GM10266 (cell line): ENCODE results near the gene DUSP28.
"Not testable (repeated sequence)": the region's sequence is repeated elsewhere in the genome, so short reads cannot be mapped to it uniquely, and the experiment has no call there.

Experiments used
- DNase-seq: peaks from one replicate; pipeline ENCODE4 v3.0.0; 2012; ENCODE audit errors: extremely low spot score
- TF ChIP-seq, protein P1 (sequence below): IDR thresholded peaks from 2 replicates; pipeline ENCODE4 v1.5.1; 2012; ENCODE audit warnings: mild to moderate bottlenecking, low read depth; ENCODE audit not compliant: control insufficient read depth, insufficient read depth; ENCODE audit errors: missing control alignments

Gene DUSP28

DNA sequence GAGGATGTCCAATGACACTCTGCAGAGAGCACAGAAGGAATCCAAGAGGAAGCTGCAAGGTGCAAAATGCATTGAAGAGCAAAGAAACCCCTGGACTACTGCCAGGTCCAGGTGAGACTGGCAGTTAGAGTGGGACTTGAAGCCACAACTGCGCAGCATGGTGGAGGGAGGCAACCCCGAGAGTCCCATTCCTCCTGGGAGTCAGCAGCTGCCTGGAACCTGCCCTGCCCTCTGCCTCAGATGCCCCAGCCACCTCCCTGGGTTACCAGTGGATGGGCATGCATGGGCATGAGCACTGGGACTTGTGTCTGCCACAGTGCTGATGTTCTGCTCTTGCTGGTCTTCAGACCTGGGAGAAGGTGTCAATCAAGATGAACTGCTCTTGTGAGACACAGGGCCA is 45.5 kb upstream of the DUSP28 start:
- DNase-seq: no peak
- TF ChIP-seq, protein P1, sequence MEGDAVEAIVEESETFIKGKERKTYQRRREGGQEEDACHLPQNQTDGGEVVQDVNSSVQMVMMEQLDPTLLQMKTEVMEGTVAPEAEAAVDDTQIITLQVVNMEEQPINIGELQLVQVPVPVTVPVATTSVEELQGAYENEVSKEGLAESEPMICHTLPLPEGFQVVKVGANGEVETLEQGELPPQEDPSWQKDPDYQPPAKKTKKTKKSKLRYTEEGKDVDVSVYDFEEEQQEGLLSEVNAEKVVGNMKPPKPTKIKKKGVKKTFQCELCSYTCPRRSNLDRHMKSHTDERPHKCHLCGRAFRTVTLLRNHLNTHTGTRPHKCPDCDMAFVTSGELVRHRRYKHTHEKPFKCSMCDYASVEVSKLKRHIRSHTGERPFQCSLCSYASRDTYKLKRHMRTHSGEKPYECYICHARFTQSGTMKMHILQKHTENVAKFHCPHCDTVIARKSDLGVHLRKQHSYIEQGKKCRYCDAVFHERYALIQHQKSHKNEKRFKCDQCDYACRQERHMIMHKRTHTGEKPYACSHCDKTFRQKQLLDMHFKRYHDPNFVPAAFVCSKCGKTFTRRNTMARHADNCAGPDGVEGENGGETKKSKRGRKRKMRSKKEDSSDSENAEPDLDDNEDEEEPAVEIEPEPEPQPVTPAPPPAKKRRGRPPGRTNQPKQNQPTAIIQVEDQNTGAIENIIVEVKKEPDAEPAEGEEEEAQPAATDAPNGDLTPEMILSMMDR: no peak

DNA sequence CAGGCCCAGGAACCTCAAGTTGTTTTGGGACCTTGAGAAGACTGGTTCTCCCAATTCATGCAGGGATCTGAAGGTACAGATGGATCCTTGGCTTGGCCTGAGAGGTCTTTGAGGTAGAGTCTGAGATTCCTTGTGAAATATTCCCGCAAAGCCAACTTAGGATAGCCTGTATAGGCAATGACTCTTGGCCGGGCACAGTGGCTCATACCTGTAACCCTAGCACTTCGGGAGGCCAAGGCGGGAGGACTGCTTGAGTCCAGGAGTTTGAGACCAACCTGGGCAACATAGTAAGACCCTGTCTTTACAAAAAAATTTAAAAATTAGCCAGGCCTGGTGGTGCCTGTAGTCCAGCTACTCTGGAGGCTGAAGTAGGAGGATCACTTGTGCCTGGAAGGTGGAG is 42.8 kb upstream of the DUSP28 start:
- no peak for DNase-seq

DNA sequence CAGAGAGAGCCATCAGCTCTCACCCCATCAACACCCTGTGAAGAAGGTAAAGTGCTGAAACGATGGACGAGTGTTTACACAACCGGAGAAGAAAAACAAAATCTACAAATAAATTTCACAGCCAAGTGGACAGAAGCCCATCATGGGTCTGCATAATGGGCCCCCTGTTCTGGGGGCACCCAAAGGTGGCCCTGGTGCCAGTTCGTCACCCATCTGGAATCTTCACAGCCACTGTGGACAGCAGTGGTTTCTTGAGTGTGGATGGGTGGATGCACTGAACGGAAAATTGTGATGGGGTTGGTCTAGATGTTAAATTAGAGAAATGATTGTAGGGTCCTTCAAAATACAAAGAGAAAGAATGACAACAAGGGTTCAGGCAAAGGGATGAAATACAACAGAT is 41.2 kb upstream of the DUSP28 start:
- no peak for DNase-seq
- TF ChIP-seq, protein P1: no peak

More for the DNA sequence above, 42.8 kb upstream of the DUSP28 start:
- TF ChIP-seq, protein P1: no peak

DNA sequence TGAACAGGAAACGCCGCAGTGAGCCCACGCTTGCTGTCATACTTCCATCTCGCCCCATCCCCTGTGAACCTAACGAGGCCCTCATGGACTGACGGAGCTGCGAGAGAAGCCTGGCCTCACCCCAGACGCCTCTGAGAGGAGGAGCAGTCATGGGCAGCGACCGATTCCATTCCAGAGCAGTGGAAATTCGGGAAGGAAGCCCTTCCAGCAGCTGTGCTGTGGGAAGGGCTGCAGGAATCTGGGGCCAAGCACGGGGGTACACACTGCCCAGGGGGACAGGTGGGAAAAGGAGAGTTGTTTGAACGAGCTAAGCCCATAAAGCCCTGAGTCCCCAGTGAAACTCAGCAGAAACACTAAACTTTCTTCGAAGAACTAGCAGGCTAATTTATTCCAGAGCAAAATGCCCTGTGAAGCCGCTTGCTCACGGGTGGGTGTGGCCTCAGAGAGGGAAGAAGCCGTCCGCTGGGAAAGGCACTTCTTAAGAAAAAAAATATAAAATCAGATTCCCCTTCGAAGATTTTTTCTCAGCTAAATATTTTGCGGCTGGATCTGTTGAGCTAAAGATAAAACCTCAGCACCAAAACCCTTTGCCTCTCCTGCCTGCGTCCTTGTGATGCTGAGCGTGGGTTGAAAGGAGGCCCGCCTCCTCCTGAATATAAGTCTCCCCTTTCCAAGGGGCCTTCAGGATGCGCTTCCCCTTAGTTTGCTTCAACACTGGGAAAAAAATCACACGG is 40.6 kb upstream of the DUSP28 start:
- TF ChIP-seq, protein P1: no peak

DNA sequence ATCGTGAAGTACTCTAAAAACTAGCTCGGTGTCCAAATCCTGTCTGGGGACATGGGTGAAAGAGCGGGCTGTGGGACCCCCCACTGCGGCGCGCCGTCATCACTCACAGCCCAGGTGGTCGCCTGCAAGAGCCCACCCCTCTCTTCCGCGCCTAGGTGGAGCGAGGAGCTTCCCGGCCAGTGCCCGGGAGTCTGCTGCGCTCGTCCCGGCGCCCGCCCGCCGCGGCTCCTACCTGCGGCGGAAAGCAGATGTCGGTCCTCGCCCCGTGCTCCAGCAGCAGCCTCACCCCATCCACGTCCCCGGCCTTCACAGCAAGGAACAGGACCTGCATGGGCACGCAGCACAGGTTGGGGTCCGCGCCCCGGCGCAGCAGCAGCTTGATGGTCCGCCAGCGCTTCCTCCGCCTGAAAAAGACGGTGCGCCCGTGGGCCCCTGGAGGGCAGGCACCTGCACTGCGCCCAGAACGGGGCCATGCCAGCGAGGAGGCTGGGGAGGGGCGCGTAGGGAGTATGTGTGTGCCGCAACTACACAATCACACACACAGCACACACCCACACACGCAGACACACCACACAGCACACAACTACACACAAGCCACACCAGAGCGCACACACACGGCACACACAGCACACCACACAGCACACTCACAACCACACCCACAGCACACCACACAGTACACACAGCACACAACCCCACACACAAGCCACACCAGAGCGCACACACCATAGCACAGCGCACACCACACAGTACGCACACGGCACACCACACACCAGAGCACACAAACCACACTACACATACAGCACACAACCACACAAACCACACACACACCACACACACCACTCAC is 39.8 kb upstream of the DUSP28 start:
- DNase-seq: no peak
- TF ChIP-seq, protein P1: no peak

More for the DNA sequence above, 40.6 kb upstream of the DUSP28 start:
- DNase-seq: no peak

DNA sequence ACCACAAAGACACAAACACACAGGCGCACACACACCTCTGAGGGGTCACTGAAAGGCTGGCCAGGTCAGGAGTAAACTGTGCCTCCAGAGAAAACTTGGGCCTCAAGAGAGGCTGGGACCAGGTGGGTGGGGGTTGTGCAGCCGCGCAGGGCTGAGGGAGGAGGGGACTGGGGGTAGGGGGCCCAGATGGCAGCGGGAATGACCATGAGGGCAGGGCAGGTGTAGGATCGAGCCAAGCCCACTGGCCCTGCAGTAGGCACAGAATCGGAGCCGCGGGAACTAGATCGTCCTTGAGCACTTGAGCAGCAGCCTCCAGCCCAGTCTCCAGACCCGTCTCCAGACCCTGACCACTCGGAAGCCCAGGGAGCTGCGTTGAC is 39.2 kb upstream of the DUSP28 start:
- TF ChIP-seq, protein P1: no peak
- no peak for DNase-seq

DNA sequence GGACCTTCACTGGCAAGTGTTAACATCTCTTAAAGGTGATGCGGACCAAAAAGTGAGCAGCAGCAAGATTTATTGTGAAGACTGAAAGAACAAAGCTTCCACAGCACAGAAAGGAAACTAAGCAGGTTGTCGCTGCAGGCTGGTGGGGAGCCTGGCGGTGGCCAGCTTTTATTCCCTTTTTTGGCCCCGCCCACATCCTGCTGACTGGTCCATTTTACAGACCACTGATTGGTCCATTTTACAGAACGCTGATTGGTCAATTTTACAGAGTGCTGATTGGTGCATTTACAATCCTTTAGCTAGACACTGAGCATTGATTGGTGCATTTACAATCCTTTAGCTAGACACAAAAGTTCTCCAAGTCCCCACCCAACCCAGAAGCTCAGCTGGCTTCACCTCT is 38.3 kb upstream of the DUSP28 start:
- DNase-seq: not testable (repeated sequence)
